ENCODE results near the gene ETV6.

Gene ETV6

DNA sequence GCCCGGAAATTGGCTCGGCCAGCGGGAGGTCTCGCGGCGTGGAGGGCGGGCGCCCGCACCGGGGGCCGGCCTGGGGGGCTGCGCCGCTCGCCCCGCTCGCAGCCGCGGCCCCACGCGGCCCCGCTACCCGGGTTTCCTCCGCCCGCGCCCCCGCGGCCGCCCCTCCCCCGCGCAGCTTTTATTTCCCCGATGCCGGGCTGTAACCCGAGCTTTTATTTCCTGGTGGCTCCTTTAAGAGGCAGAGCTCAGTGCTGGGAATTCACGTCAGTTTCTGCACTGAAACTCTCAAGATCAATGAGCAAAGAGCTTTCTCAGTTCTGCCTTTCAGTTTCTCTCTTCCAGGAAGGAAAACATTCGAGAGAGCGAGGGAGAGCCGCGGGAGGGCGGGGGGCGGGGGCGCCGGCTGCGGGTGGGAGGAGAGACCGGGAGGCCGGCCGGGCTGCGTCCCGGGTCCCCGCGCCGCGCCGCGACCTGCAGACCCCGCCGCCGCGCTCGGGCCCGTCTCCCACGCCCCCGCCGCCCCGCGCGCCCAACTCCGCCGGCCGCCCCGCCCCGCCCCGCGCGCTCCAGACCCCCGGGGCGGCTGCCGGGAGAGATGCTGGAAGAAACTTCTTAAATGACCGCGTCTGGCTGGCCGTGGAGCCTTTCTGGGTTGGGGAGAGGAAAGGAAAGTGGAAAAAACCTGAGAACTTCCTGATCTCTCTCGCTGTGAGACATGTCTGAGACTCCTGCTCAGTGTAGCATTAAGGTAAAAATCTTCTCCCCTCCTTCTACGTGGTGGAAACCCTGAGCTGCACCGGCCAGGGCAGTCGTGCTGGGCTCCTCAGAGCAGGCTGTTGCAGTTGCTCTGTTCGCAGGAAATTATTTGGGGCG lies at the start of gene ETV6:
Gene ETV6 (plus strand): TSS at position 262 of the 873 bp plus-strand sequence. CDS start 454 bp downstream, at position 716.
- DNase-seq (ENCODE audit: low spot score) = peak; percentile 94
- TF ChIP-seq, protein P1, sequence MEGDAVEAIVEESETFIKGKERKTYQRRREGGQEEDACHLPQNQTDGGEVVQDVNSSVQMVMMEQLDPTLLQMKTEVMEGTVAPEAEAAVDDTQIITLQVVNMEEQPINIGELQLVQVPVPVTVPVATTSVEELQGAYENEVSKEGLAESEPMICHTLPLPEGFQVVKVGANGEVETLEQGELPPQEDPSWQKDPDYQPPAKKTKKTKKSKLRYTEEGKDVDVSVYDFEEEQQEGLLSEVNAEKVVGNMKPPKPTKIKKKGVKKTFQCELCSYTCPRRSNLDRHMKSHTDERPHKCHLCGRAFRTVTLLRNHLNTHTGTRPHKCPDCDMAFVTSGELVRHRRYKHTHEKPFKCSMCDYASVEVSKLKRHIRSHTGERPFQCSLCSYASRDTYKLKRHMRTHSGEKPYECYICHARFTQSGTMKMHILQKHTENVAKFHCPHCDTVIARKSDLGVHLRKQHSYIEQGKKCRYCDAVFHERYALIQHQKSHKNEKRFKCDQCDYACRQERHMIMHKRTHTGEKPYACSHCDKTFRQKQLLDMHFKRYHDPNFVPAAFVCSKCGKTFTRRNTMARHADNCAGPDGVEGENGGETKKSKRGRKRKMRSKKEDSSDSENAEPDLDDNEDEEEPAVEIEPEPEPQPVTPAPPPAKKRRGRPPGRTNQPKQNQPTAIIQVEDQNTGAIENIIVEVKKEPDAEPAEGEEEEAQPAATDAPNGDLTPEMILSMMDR (IDR thresholded peaks at IDR 0.05; ENCODE audit: extremely low read depth, missing control alignments) = no peak

DNA sequence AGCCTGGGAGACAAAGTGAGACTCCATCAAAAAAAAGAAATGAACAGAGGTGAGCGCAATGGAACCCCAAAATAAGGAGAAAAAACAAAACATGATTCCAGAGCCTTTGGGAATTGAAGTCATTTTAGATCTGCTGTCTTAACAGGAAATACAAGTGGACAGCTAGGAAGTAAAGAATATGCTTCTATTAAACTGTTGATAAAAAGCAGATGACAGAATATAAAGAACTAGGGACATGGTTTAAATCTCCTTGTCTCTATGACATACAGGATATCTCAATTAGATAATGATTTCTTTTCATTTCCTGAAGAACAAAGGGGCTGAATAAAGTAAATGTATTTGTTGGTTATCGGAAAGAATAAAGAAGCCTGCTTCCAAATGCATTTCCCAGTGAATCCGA lies 49.3 kb upstream of the ETV6 start:
- TF ChIP-seq, protein P1 (IDR thresholded peaks at IDR 0.05; ENCODE audit: extremely low read depth, missing control alignments) = no peak
- no peak for DNase-seq (ENCODE audit: low spot score)

DNA sequence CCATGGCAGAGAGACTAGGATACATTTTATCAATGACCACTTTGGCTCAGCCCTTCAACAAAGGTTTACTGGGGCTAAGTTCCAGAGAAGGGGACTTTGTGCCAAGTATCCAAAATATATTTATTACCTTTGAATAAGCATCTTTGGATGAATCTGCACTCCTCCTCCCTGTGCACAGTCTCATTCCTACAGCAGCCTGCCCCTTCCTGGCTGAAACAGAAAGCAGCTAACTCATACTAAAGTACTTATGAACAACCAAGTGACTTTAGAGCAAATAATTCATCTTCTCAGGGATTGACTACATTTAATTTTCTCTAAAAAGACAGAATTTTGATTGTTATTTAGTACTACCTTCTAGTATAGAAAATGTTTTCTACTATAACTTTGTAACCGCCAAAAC lies 47.8 kb upstream of the ETV6 start:
- TF ChIP-seq, protein P1 (IDR thresholded peaks at IDR 0.05; ENCODE audit: extremely low read depth, missing control alignments) = no peak
- DNase-seq (ENCODE audit: low spot score) = no peak

DNA sequence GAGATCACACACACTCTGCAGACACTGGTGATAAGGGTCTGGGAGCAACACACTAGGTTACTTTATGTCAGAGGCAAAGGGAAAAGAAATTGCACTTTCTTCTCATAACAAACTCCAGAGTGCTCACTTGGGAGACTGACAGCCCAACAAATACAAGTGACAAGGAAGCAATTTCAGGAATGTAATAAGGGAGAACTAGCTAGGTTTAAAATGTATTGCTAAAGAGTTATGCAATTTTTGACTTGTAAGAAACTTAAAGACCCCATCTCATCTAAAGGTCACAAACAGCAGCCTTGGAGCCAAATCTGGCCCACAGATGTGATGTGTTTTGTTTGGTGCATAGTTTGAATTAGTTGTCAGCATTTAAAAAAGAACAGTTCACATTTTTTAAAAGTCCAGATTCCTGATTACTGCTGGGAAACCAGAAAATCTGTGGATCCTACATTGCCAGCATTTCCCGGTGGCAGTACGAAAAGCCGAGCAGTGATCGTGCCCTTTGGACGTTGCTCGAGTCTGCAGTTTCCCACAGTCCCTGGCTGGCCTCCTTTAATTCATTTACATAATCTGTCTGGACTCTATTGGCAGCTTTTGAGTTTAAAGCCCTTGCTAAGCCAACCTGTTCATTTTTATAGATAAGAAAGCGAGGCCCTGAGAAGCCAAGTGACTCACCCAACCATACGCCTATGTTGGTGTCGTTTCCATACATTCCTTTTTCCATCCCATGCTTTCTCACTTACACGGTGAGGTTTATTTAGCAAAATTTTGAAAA lies 42.0 kb upstream of the ETV6 start:
- TF ChIP-seq, protein P1 (IDR thresholded peaks at IDR 0.05; ENCODE audit: extremely low read depth, missing control alignments) = no peak
- no peak for DNase-seq (ENCODE audit: low spot score)

DNA sequence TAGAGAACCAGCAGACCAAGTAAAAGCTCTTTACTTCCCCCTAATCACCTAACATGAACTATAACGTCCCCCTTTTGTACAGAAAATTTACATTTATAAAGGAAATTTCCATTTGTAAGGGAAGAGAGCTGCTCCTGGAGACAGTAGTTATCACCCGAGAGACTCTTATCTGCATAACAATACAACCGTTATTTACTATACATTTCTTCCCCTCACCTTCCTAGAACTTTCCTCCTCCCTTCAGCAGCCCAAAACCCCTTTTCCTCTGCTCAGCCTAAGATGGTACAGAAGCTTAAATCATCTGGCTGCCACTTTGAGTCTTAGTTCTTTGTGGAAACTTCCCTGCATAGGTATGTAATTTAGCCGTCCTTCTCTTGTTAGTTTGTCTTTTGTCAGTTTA lies 40.4 kb upstream of the ETV6 start:
- TF ChIP-seq, protein P1 (IDR thresholded peaks at IDR 0.05; ENCODE audit: extremely low read depth, missing control alignments) = no peak
- DNase-seq (ENCODE audit: low spot score) = no peak

DNA sequence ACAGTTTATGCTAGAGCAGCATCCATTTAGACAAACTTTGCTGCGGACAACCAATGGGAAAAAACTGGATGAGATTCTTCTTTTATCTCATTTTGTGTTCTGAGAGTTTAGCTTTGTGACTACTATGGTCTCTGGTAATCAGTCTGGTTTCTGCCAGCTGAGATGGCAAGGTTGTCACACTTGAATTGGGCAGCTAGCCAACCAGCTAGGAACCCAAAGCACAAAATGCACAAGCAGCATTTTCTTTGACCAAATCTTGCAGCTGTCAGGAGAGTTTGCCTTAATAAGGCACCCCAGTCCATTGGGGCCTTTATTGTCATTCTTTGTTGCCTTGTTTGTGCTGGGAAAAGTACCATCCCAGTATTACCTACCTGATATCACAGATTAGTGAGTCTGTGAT lies 34.0 kb upstream of the ETV6 start:
- DNase-seq (ENCODE audit: low spot score) = no peak
- TF ChIP-seq, protein P1 (IDR thresholded peaks at IDR 0.05; ENCODE audit: extremely low read depth, missing control alignments) = no peak

DNA sequence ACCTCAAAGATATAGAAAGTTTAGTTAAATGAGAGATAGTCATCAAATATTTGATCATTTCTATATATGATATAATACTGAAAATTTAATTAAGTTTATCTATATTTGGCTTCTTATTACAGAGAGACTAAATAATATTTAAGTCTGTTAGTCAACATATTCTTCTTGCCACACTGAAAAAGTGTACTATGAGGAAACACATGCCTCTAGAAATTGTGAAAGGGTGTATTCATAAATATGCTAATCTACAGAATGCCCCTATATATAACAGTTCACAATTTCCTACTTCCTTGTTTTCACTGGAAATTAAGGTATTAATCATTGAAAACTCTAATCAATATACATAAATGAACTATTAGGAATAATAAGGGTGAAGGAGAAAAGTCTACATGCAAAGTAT lies 31.4 kb upstream of the ETV6 start:
- no peak for DNase-seq (ENCODE audit: low spot score)
- TF ChIP-seq, protein P1 (IDR thresholded peaks at IDR 0.05; ENCODE audit: extremely low read depth, missing control alignments) = no peak
